DOHH2 (cell line): Measurements from ENCODE around the gene HEXIM2.

Source experiments
- CTCF ChIP-seq: fragments of 200-600 bp; sonication (generic); IDR thresholded peaks from one replicate; pipeline ENCODE4 v1.5.1; 2014; ENCODE audit warnings: antibody characterized with exemption, mild to moderate bottlenecking, low read depth, low read length; ENCODE audit not compliant: poor library complexity, severe bottlenecking
- EZH2phosphoT487 ChIP-seq: fragments of 200-600 bp; sonication (generic); IDR thresholded peaks from 2 replicates; pipeline ENCODE4 v1.6.1; 2017; ENCODE audit warnings: borderline replicate concordance, mild to moderate bottlenecking, antibody characterized with exemption, low read length, moderate library complexity, mixed read lengths

- no peak for TF ChIP-seq CTCF
- no peak for TF ChIP-seq EZH2phosphoT487
Observed at GRCh38 chr17:45129426-45129939, 32.2 kb upstream of the HEXIM2 start.
